Common myeloid progenitor, CD34-positive (primary cell): Measurements from ENCODE around the gene NEURL4.

Source experiments
- CTCF ChIA-PET: fragments of 350-600 bp; sonication (Branson Sonifier 250); formaldehyde crosslinking; loops from one replicate; lab custom pipeline; 2021; ENCODE audit warnings: antibody characterized with exemption; lab: Charles Lee
- POLR2A ChIA-PET: fragments of 350-600 bp; sonication (Branson Sonifier 250); formaldehyde crosslinking; loops from one replicate; lab custom pipeline; 2021; ENCODE audit warnings: antibody characterized with exemption; lab: Charles Lee
- DNase-seq, 3 donors: peaks; one replicate each; pipeline versions ENCODE4 v3.0.0 to v3.0.0-alpha.2; 2013
- H3K27ac ChIP-seq, 2 experiments: 1 replicate in 1 of 2; 2 replicates in 1 of 2; pipeline ENCODE4 v1.7.0; 2013; ENCODE audit warnings: inconsistent platforms in 2 of 2, low read length in 2 of 2, mild to moderate bottlenecking in 2 of 2, low read depth in 1 of 2, moderate library complexity in 1 of 2; ENCODE audit not compliant: severe bottlenecking in 2 of 2, insufficient read depth in 1 of 2, poor library complexity in 1 of 2
- H3K27me3 ChIP-seq, 5 experiments: replicated peaks in 2 of 5; 1 replicate in 3 of 5; 2 replicates in 2 of 5; pipeline versions ENCODE4 v1.6.1 to v1.7.0; 2013; ENCODE audit warnings: low read length in 4 of 5, mild to moderate bottlenecking in 2 of 5, moderate library complexity in 2 of 5, inconsistent platforms in 1 of 5; ENCODE audit not compliant: insufficient read depth in 5 of 5, control insufficient read depth in 4 of 5
- H3K36me3 ChIP-seq, 4 experiments: 1 replicate in 2 of 4; 2 replicates in 2 of 4; pipeline versions ENCODE4 v1.6.1 to v1.7.0; 2013; ENCODE audit warnings: low read length in 3 of 4, control low read depth in 1 of 4, mild to moderate bottlenecking in 1 of 4; ENCODE audit not compliant: control insufficient read depth in 4 of 4, insufficient read depth in 4 of 4
- H3K4me1 ChIP-seq, 4 experiments: 1 replicate in 3 of 4; 2 replicates in 1 of 4; pipeline versions ENCODE4 v1.6.1 to v1.7.1; 2013; ENCODE audit warnings: low read length in 3 of 4, mild to moderate bottlenecking in 3 of 4, control low read depth in 1 of 4, inconsistent platforms in 1 of 4, moderate library complexity in 1 of 4; ENCODE audit not compliant: control insufficient read depth in 4 of 4, insufficient read depth in 4 of 4; ENCODE audit errors: control extremely low read depth in 1 of 4
- H3K4me3 ChIP-seq, 7 experiments: 1 replicate in 4 of 7; 2 replicates in 3 of 7; pipeline versions ENCODE4 v1.5.1 to v1.7.0; 2013; ENCODE audit warnings: mild to moderate bottlenecking in 7 of 7, low read length in 6 of 7, moderate library complexity in 6 of 7, inconsistent platforms in 2 of 7, low read depth in 2 of 7, control low read depth in 1 of 7; ENCODE audit not compliant: insufficient read depth in 4 of 7, control insufficient read depth in 1 of 7; ENCODE audit errors: extremely low read depth in 1 of 7
- H3K9me3 ChIP-seq, 5 experiments: 1 replicate in 4 of 5; 2 replicates in 1 of 5; pipeline versions ENCODE4 v1.6.1 to v1.7.1; 2013; ENCODE audit warnings: low read length in 4 of 5, mild to moderate bottlenecking in 2 of 5, inconsistent platforms in 1 of 5, low read depth in 1 of 5, moderate library complexity in 1 of 5; ENCODE audit not compliant: control insufficient read depth in 4 of 5, insufficient read depth in 2 of 5; ENCODE audit errors: control extremely low read depth in 1 of 5
- WGBS: methylation state at CpG from one replicate; pipeline ENCODE4 v1.1.5; 2013; ENCODE audit not compliant: insufficient coverage; 5-methylcytosine and 5-hydroxymethylcytosine counted together

Gene NEURL4

GRCh38 chr17:7355573-7355972 is 26.4 kb upstream of the NEURL4 start:
- DNase-seq: no peak
- H3K4me1 ChIP-seq: peaks cover 0 to 26% (median 10%) of the 10 kb centered on the region in 4 experiments
- POLR2A ChIA-PET: interaction anchor here (0.5 to 1.7 kb wide), 4 partner anchors 17 to 129 kb away, joined by 3 to 6 read pairs (median 4); partner anchors contain the start of gene POLR2A
- 94% methylated on average over 5 of the region's 8 CpGs for WGBS
- no peaks in the 10 kb centered on the region for H3K27me3 ChIP-seq
- H3K9me3 ChIP-seq: no peaks in the 10 kb centered on the region
- peaks cover 0 to 18% (median 0%) of the 10 kb centered on the region in 4 experiments for H3K36me3 ChIP-seq
- no peak overlapping the region for H3K4me3 ChIP-seq
- H3K27ac ChIP-seq: no peak overlapping the region
- CTCF ChIA-PET: interaction anchor here (0.5 to 4.4 kb wide), 34 partner anchors 11 to 332 kb away, joined by 3 to 28 read pairs (median 4); partner anchors contain the start of genes GPS2, NEURL4, NLGN2 and POLR2A

- ChIA-PET POLR2A (interaction anchor here (0.7 to 1.2 kb wide), 2 partner anchors 18 to 115 kb away, joined by 3 read pairs; no protein-coding TSS in a partner anchor), CTCF (interaction anchor here (0.8 to 4.4 kb wide), 25 partner anchors 10 to 332 kb away, joined by 3 to 28 read pairs (median 4); partner anchors contain the start of genes GPS2, NEURL4, PLSCR3 and POLR2A)
- H3K36me3 ChIP-seq: peaks cover 0 to 18% (median 0%) of the 10 kb centered on the region in 4 experiments
- no peaks in the 10 kb centered on the region for H3K9me3 ChIP-seq
- DNase-seq: no peak
- no peak within 1 kb of the TSS for H3K4me3 ChIP-seq
- 76% methylated on average over 9 of the region's 10 CpGs for WGBS
- no peak within 1 kb of the TSS for H3K27ac ChIP-seq
- H3K4me1 ChIP-seq: peaks cover 0 to 30% (median 12%) of the 10 kb centered on the region in 4 experiments
- H3K27me3 ChIP-seq: no peaks in the 10 kb centered on the region
Measured at GRCh38 chr17:7355053-7355452, 25.9 kb upstream of the NEURL4 start, which contains the start of gene TMEM95. TMEM95 (plus strand) TSS chr17:7355156; CDS start chr17:7355205, 49 bp downstream.

- no peak overlapping the region for H3K27ac ChIP-seq
- peaks cover 0 to 35% (median 14%) of the 10 kb centered on the region in 4 experiments for H3K4me1 ChIP-seq
- no peak overlapping the region for H3K4me3 ChIP-seq
- POLR2A ChIA-PET: interaction anchor here (0.5 to 1.2 kb wide), 3 partner anchors 19 to 163 kb away, joined by 3 read pairs; no protein-coding TSS in a partner anchor
- H3K27me3 ChIP-seq: no peaks in the 10 kb centered on the region
- DNase-seq: no peak
- H3K36me3 ChIP-seq: peaks cover 0 to 24% (median 0%) of the 10 kb centered on the region in 4 experiments
- H3K9me3 ChIP-seq: no peaks in the 10 kb centered on the region
- 80% methylated on average over 4 of the region's 9 CpGs for WGBS
- CTCF ChIA-PET: interaction anchor here (0.9 to 4.4 kb wide), 18 partner anchors 8 to 323 kb away, joined by 3 to 28 read pairs (median 4); partner anchors contain the start of genes GPS2, PLSCR3, SENP3 and SPEM2
Measured at GRCh38 chr17:7354262-7354843, 25.2 kb upstream of the NEURL4 start.

- ChIA-PET CTCF (interaction anchor here (0.8 to 4.4 kb wide), 13 partner anchors 8 to 322 kb away, joined by 3 to 28 read pairs (median 4); partner anchors contain the start of genes SENP3, SPEM2 and TMEM102), POLR2A (no interaction called here)
- WGBS: 94% methylated on average over 30 of the region's 37 CpGs
- Histone ChIP-seq H3K36me3 (peaks cover 5 to 36% (median 10%) of the 10 kb centered on the region in 4 experiments), H3K4me3 (peak overlapping the region in 3 of 7 experiments; percentile 63 to 85 (median 83)), H3K4me1 (peaks cover 0 to 35% (median 14%) of the 10 kb centered on the region in 4 experiments), H3K27me3 (no peaks in the 10 kb centered on the region), H3K9me3 (no peaks in the 10 kb centered on the region), H3K27ac (no peak overlapping the region)
- DNase-seq: no peak
Measured at GRCh38 chr17:7352910-7353635, 23.9 kb upstream of the NEURL4 start.

- Histone ChIP-seq H3K4me1 (peaks cover 0 to 35% (median 14%) of the 10 kb centered on the region in 4 experiments), H3K9me3 (no peaks in the 10 kb centered on the region), H3K4me3 (peak overlapping the region in 6 of 7 experiments; percentile 52 to 85 (median 74)), H3K27ac (peak overlapping the region in 1 of 2 experiments; percentile 25), H3K27me3 (no peaks in the 10 kb centered on the region), H3K36me3 (peaks cover 6 to 41% (median 13%) of the 10 kb centered on the region in 4 experiments)
- ChIA-PET POLR2A (no interaction called here), CTCF (interaction anchor here (0.8 to 4.4 kb wide), 3 partner anchors 15 to 209 kb away, joined by 4 to 15 read pairs (median 6); partner anchors contain the start of genes SENP3 and SPEM2)
- DNase-seq: no peak
- 24% methylated on average over 9 of the region's 10 CpGs for WGBS
Measured at GRCh38 chr17:7352503-7352889, 23.4 kb upstream of the NEURL4 start.

- Histone ChIP-seq H3K9me3 (no peaks in the 10 kb centered on the region), H3K4me3 (peak within 1 kb of the TSS in 6 of 7 experiments; percentile 52 to 85 (median 74)), H3K27ac (peak within 1 kb of the TSS in 1 of 2 experiments; percentile 49), H3K27me3 (no peaks in the 10 kb centered on the region), H3K4me1 (peaks cover 0 to 35% (median 14%) of the 10 kb centered on the region in 4 experiments), H3K36me3 (peaks cover 8 to 47% (median 18%) of the 10 kb centered on the region in 4 experiments)
- WGBS: under 1% methylated on average over 56 of the region's 91 CpGs
- CTCF ChIA-PET: interaction anchor here (0.7 to 18.5 kb wide), 4 partner anchors 15 to 131 kb away, joined by 3 to 314 read pairs (median 25); partner anchors contain the start of genes ACAP1 and NEURL4
- POLR2A ChIA-PET: interaction anchor here (1.1 kb wide), 1 partner anchor 16 kb away, joined by 4 read pairs; the partner anchor contains the start of gene ACAP1
- peak in 2 of 3 donors; percentile 26 to 57 for DNase-seq
Measured at GRCh38 chr17:7351665-7352502, 22.7 kb upstream of the NEURL4 start, which contains the start of gene KCTD11. KCTD11 (plus strand) TSS chr17:7352162.
